KMS-11 (cell line): ENCODE results near the gene AP3S1.

Source experiments
- H2AFZ ChIP-seq: fragments of 200-600 bp; sonication (generic); 2 replicates; pipeline ENCODE4 v1.6.1; 2016; ENCODE audit warnings: antibody characterized with exemption, mixed run types, low read depth
- H3K27ac ChIP-seq: fragments of 200-600 bp; sonication (generic); 2 replicates; pipeline ENCODE4 v1.6.1; 2016; ENCODE audit warnings: mild to moderate bottlenecking, mixed run types
- H3K27me3 ChIP-seq: fragments of 200-600 bp; sonication (generic); 2 replicates; pipeline ENCODE4 v1.6.1; 2017; ENCODE audit warnings: mild to moderate bottlenecking, low read depth, mixed run types, moderate library complexity; ENCODE audit not compliant: insufficient read depth
- H3K36me3 ChIP-seq: fragments of 200-600 bp; sonication (generic); 2 replicates; pipeline ENCODE4 v1.6.1; 2017; ENCODE audit warnings: mild to moderate bottlenecking, mixed run types; ENCODE audit not compliant: insufficient read depth
- H3K4me1 ChIP-seq: fragments of 200-600 bp; sonication (generic); 2 replicates; pipeline ENCODE4 v1.6.1; 2016; ENCODE audit warnings: mild to moderate bottlenecking, low read depth, mixed run types; ENCODE audit not compliant: poor library complexity, severe bottlenecking
- H3K4me2 ChIP-seq: fragments of 200-600 bp; sonication (generic); 2 replicates; pipeline ENCODE4 v1.7.0; 2016; ENCODE audit warnings: mild to moderate bottlenecking, mixed run types
- H3K4me3 ChIP-seq: fragments of 200-600 bp; sonication (generic); IDR thresholded peaks from 2 replicates; pipeline ENCODE4 v1.6.1; 2017; ENCODE audit warnings: low read depth, low read length, mixed read lengths; ENCODE audit not compliant: insufficient read depth
- H3K79me2 ChIP-seq: fragments of 200-600 bp; sonication (generic); 2 replicates; pipeline ENCODE4 v1.6.1; 2016; ENCODE audit warnings: low read depth, mixed run types; ENCODE audit not compliant: insufficient read depth
- H3K9ac ChIP-seq: fragments of 200-600 bp; sonication (generic); 2 replicates; pipeline ENCODE4 v1.6.1; 2016; ENCODE audit warnings: mild to moderate bottlenecking, mixed run types
- H4K20me1 ChIP-seq: fragments of 200-600 bp; sonication (generic); 2 replicates; pipeline ENCODE4 v1.6.1; 2016; ENCODE audit warnings: mild to moderate bottlenecking, mixed run types; ENCODE audit not compliant: insufficient read depth
- CTCF ChIP-seq: fragments of 200-600 bp; sonication (generic); conservative IDR thresholded peaks from 2 replicates; pipeline ENCODE4 v1.6.1; 2017; ENCODE audit warnings: low read depth, mild to moderate bottlenecking, antibody characterized with exemption, low read length, moderate library complexity, mixed read lengths

Gene AP3S1

DNA sequence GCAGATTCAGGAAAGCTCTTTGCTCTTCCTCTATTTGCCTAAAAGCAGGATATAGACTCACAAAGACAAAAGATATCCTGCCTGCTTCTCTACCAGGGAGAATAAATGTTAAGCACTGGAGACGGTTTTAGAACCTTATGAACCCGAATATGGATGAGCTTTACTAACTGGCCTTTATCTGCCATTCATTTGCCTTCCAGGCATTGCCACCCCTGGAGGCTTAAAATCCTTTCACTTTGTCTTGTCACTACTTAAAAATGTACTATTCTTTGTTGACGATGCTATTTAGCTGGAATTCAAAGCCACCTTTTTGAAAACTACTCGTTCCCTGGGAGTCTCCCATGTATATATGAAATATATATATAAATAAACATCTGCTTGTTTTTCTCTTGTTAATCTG lies 97.3 kb downstream of the AP3S1 start:
- Histone ChIP-seq H3K4me2 (no peak overlapping the region), H3K36me3 (no peaks in the 10 kb centered on the region), H3K4me1 (peaks cover 4% of the 10 kb centered on the region), H3K79me2 (no peaks in the 10 kb centered on the region), H2AFZ (no peak overlapping the region), H4K20me1 (no peaks in the 10 kb centered on the region), H3K27ac (no peak overlapping the region), H3K4me3 (no peak overlapping the region), H3K27me3 (no peaks in the 10 kb centered on the region), H3K9ac (no peak overlapping the region)
- TF ChIP-seq CTCF: no peak

- Histone ChIP-seq H3K27me3 (no peaks in the 10 kb centered on the region), H3K36me3 (no peaks in the 10 kb centered on the region), H3K4me3 (no peak overlapping the region), H3K79me2 (no peaks in the 10 kb centered on the region), H3K27ac (no peak overlapping the region), H4K20me1 (no peaks in the 10 kb centered on the region), H3K4me2 (no peak overlapping the region), H2AFZ (no peak overlapping the region), H3K9ac (no peak overlapping the region), H3K4me1 (peaks cover 4% of the 10 kb centered on the region)
- no peak for TF ChIP-seq CTCF
Measured at GRCh38 chr5:115940080-115940810, 98.5 kb downstream of the AP3S1 start.

DNA sequence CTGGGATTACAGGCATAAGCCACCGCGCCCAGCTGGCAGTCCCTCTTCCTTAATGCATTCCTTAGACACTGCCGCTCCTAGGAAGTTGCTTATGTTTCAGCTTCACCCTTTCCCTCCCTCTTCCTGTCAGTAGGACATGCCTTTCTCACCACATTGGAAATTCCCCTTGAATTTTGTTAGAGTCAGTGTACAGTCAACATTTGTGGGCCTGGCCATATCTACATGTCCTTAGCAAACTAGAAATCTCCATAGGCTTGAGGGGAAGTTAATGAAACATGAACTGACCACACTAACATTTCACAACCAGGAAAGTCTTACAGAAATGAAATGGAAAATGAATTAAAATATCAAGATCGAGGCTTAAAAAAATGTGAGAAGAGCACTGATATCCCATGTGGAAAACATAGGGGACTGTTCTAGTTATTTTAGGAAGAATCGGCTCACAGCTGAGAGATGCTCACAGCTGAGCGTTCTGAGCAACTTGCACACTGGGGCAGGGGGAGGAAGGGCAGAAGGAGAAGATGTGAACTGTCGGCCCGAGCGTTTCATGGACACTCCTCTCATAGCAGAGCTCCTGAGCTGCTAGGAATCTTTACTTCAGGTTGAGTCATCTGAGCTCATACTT lies 99.4 kb downstream of the AP3S1 start:
- Histone ChIP-seq H3K4me3 (no peak overlapping the region), H3K27ac (no peak overlapping the region), H2AFZ (no peak overlapping the region), H3K79me2 (no peaks in the 10 kb centered on the region), H3K36me3 (no peaks in the 10 kb centered on the region), H3K4me1 (peaks cover 4% of the 10 kb centered on the region), H3K9ac (no peak overlapping the region), H4K20me1 (no peaks in the 10 kb centered on the region), H3K4me2 (no peak overlapping the region), H3K27me3 (no peaks in the 10 kb centered on the region)
- TF ChIP-seq CTCF: no peak

DNA sequence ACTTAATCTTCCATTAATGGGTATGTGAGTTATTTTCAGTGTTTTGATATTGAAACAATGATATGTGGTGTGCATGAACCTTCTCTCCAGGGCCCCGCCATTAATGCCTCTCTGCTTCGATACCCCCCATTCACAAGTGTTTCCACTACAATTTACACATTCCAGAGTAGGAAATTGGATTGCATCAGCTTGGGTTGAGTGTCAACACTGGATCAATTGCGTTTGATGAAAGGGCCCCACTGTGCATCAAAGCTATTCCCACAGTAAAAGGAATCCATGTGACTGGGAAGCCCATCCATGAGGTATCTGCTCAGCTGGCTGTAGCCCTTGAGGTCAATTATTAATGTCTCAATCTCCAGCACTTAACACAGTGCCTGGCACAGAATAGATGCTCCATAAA lies 102.8 kb downstream of the AP3S1 start:
- Histone ChIP-seq H4K20me1 (no peaks in the 10 kb centered on the region), H3K27me3 (no peaks in the 10 kb centered on the region), H3K4me3 (no peak overlapping the region), H3K4me2 (no peak overlapping the region), H3K79me2 (no peaks in the 10 kb centered on the region), H3K4me1 (peaks cover 4% of the 10 kb centered on the region), H2AFZ (no peak overlapping the region), H3K9ac (no peak overlapping the region), H3K36me3 (no peaks in the 10 kb centered on the region), H3K27ac (no peak overlapping the region)
- no peak for TF ChIP-seq CTCF
